Neural cell (in vitro differentiated cells): ENCODE results near the gene RNF44.

Experiments used
- MXI1 ChIP-seq: fragments of 450-650 bp; conservative IDR thresholded peaks from 2 replicates; pipeline ENCODE4 v1.6.1; 2014; ENCODE audit warnings: antibody characterized with exemption, mild to moderate bottlenecking; ENCODE audit not compliant: poor library complexity, severe bottlenecking
- RAD21 ChIP-seq: fragments of 450-650 bp; conservative IDR thresholded peaks from 2 replicates; pipeline ENCODE4 v1.6.1; 2014; ENCODE audit warnings: antibody characterized with exemption, mild to moderate bottlenecking, moderate library complexity
- TF ChIP-seq, protein P1 (sequence below): fragments of 450-650 bp; IDR thresholded peaks from 2 replicates; pipeline ENCODE4 v1.5.1; 2014; ENCODE audit warnings: antibody characterized with exemption, mild to moderate bottlenecking, moderate library complexity; ENCODE audit not compliant: poor library complexity, severe bottlenecking

- TF ChIP-seq, protein P1, sequence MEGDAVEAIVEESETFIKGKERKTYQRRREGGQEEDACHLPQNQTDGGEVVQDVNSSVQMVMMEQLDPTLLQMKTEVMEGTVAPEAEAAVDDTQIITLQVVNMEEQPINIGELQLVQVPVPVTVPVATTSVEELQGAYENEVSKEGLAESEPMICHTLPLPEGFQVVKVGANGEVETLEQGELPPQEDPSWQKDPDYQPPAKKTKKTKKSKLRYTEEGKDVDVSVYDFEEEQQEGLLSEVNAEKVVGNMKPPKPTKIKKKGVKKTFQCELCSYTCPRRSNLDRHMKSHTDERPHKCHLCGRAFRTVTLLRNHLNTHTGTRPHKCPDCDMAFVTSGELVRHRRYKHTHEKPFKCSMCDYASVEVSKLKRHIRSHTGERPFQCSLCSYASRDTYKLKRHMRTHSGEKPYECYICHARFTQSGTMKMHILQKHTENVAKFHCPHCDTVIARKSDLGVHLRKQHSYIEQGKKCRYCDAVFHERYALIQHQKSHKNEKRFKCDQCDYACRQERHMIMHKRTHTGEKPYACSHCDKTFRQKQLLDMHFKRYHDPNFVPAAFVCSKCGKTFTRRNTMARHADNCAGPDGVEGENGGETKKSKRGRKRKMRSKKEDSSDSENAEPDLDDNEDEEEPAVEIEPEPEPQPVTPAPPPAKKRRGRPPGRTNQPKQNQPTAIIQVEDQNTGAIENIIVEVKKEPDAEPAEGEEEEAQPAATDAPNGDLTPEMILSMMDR = no peak
- TF ChIP-seq MXI1 = no peak
- no peak for TF ChIP-seq RAD21
These were observed 46.1 kb downstream of the RNF44 start for GRCh38 chr5:176491101-176491502.
